SK-N-SH (cell line): ENCODE measurements around the gene TOX2. TPM values are rescaled to one million over a fixed set of nuclear protein-coding genes. Genes with fewer than 3 reads are reported as not detected.

Experiments used
- CTCF ChIA-PET: fragments of 300-600, 350-600 bp; formaldehyde crosslinking; extraction: SDS; loops from one replicate; lab custom pipeline; 2021; lab: Yijun Ruan, JAX
- POLR2A ChIA-PET: fragments of 350-600 bp; sonication (Branson Sonifier 250); formaldehyde crosslinking; extraction: SDS; loops from one replicate; lab custom pipeline; 2020; ENCODE audit warnings: antibody characterized with exemption, inconsistent platforms; lab: Yijun Ruan, JAX
- DNase-seq: peaks from one replicate; pipeline ENCODE4 v3.0.0; 2012
- H2AFZ ChIP-seq: fragments of 200-600 bp; sonication (generic); 2 replicates; pipeline ENCODE4 v1.8.1; 2016; ENCODE audit warnings: antibody characterized with exemption, mild to moderate bottlenecking, low read depth
- H3F3A ChIP-seq: fragments of 200-600 bp; sonication (generic); replicated peaks from 2 replicates; pipeline ENCODE3; 2016; ENCODE audit warnings: antibody characterized with exemption, mild to moderate bottlenecking; ENCODE audit not compliant: insufficient read depth
- H3K27ac ChIP-seq, 2 experiments: fragments of 200-500 bp in 1 of 2; fragments of 200-600 bp in 1 of 2; sonication (Bioruptor generic) in 1 of 2; sonication (generic), shearing (Covaris generic) in 1 of 2; 2 replicates each; pipeline versions ENCODE4 v1.5.1 to v1.6.1; 2014 to 2016; ENCODE audit warnings: low read depth in 2 of 2, inconsistent platforms in 1 of 2, low read length in 1 of 2, mild to moderate bottlenecking in 1 of 2, mixed read lengths in 1 of 2
- H3K27me3 ChIP-seq: fragments of 200-600 bp; sonication (generic), shearing (Covaris generic); 2 replicates; pipeline ENCODE4 v1.6.1; 2016; ENCODE audit warnings: mixed run types; ENCODE audit not compliant: insufficient read depth
- H3K36me3 ChIP-seq, 2 experiments: fragments of 200-500 bp in 1 of 2; fragments of 200-600 bp in 1 of 2; sonication (Bioruptor generic) in 1 of 2; sonication (generic) in 1 of 2; replicated peaks in 1 of 2; 2 replicates each; pipeline versions ENCODE3 to v1.5.1; 2014 to 2016; ENCODE audit warnings: low read length in 1 of 2, mild to moderate bottlenecking in 1 of 2; ENCODE audit not compliant: insufficient read depth in 2 of 2, control insufficient read depth in 1 of 2
- H3K4me1 ChIP-seq, 2 experiments: fragments of 200-500 bp in 1 of 2; fragments of 200-600 bp in 1 of 2; sonication (Bioruptor generic) in 1 of 2; sonication (generic), shearing (Covaris generic) in 1 of 2; 2 replicates each; pipeline versions ENCODE4 v1.5.1 to v1.6.1; 2014 to 2016; ENCODE audit warnings: low read depth in 1 of 2, low read length in 1 of 2, mixed run types in 1 of 2; ENCODE audit not compliant: insufficient read depth in 2 of 2, control insufficient read depth in 1 of 2
- H3K4me2 ChIP-seq: fragments of 200-600 bp; sonication (generic), shearing (Covaris generic); 2 replicates; pipeline ENCODE4 v1.6.1; 2017; ENCODE audit warnings: mixed run types
- H3K4me3 ChIP-seq, 2 experiments: fragments of 200-500 bp in 1 of 2; fragments of 200-600 bp in 1 of 2; sonication (Bioruptor generic) in 1 of 2; sonication (generic), shearing (Covaris generic) in 1 of 2; 2 replicates each; pipeline versions ENCODE4 v1.5.1 to v1.8.1; 2014 to 2016; ENCODE audit warnings: low read depth in 2 of 2, inconsistent platforms in 1 of 2, low read length in 1 of 2, mild to moderate bottlenecking in 1 of 2, mixed read lengths in 1 of 2, moderate library complexity in 1 of 2
- H3K79me2 ChIP-seq: fragments of 200-600 bp; sonication (generic); 2 replicates; pipeline ENCODE4 v1.8.1; 2017; ENCODE audit warnings: mild to moderate bottlenecking; ENCODE audit not compliant: insufficient read depth
- H3K9ac ChIP-seq: fragments of 200-600 bp; sonication (generic); 2 replicates; pipeline ENCODE4 v1.6.1; 2017; ENCODE audit warnings: mixed run types
- H3K9me2 ChIP-seq: fragments of 200-600 bp; sonication (generic); 2 replicates; pipeline ENCODE4 v1.6.1; 2017; ENCODE audit warnings: mixed run types
- H3K9me3 ChIP-seq: fragments of 200-600 bp; sonication (generic); 2 replicates; pipeline ENCODE4 v1.6.1; 2017; ENCODE audit warnings: mixed run types, mild to moderate bottlenecking, moderate library complexity
- H4K20me1 ChIP-seq: fragments of 200-600 bp; sonication (generic); 2 replicates; pipeline ENCODE4 v1.6.1; 2017; ENCODE audit warnings: mild to moderate bottlenecking, mixed run types; ENCODE audit not compliant: insufficient read depth
- ELF1 ChIP-seq: IDR thresholded peaks from 2 replicates; pipeline ENCODE4 v1.4.0; 2012
- EP300 ChIP-seq, 2 experiments: IDR thresholded peaks; 2 replicates each; pipeline versions ENCODE4 v1.4.0 to v1.6.1; 2012; ENCODE audit warnings: borderline replicate concordance in 1 of 2, low read depth in 1 of 2, low read length in 1 of 2
- EZH2phosphoT487 ChIP-seq: fragments of 200-600 bp; sonication (generic); IDR thresholded peaks from 2 replicates; pipeline ENCODE4 v1.6.1; 2017; ENCODE audit warnings: low read depth, mixed run types, mild to moderate bottlenecking, antibody characterized with exemption, moderate library complexity, borderline replicate concordance
- FOSL2 ChIP-seq: IDR thresholded peaks from 2 replicates; pipeline ENCODE4 v1.4.0; 2012; ENCODE audit warnings: low read depth, mild to moderate bottlenecking, moderate library complexity, borderline replicate concordance
- FOXM1 ChIP-seq: IDR thresholded peaks from 2 replicates; pipeline ENCODE4 v1.4.0; 2012; ENCODE audit warnings: low read depth, mild to moderate bottlenecking
- GABPA ChIP-seq: IDR thresholded peaks from 2 replicates; pipeline ENCODE4 v1.4.0; 2012; ENCODE audit warnings: low read depth, mild to moderate bottlenecking
- GATA2 ChIP-seq: sonication (generic); formaldehyde crosslinking; IDR thresholded peaks from 2 replicates; pipeline ENCODE4 v1.5.0; 2020; ENCODE audit warnings: mild to moderate bottlenecking, missing genetic modification reagents
- JUND ChIP-seq: IDR thresholded peaks from 2 replicates; pipeline ENCODE4 v1.4.0; 2012
- NFIC ChIP-seq: IDR thresholded peaks from 2 replicates; pipeline ENCODE4 v1.4.0; 2012; ENCODE audit warnings: borderline replicate concordance
- POLR2AphosphoS5 ChIP-seq: IDR thresholded peaks from 2 replicates; pipeline ENCODE4 v1.6.1; 2012; ENCODE audit warnings: low read depth, low read length
- RAD21 ChIP-seq: IDR thresholded peaks from 2 replicates; pipeline ENCODE4 v1.6.1; 2012; ENCODE audit warnings: mild to moderate bottlenecking, low read length
- RCOR1 ChIP-seq: fragments of 150-350 bp; IDR thresholded peaks from 2 replicates; pipeline ENCODE4 v1.6.1; 2017; ENCODE audit warnings: antibody characterized with exemption, low read length
- RFX5 ChIP-seq: IDR thresholded peaks from 2 replicates; pipeline ENCODE4 v1.6.1; 2012; ENCODE audit warnings: mild to moderate bottlenecking, improper control_type of control experiment, low read length
- SIN3A ChIP-seq: IDR thresholded peaks from 2 replicates; pipeline ENCODE4 v1.6.1; 2012; ENCODE audit warnings: low read depth, mild to moderate bottlenecking, low read length, moderate library complexity, borderline replicate concordance
- TAF1 ChIP-seq: IDR thresholded peaks from 2 replicates; pipeline ENCODE4 v1.6.1; 2012; ENCODE audit warnings: low read depth, mild to moderate bottlenecking, low read length, moderate library complexity, borderline replicate concordance
- TCF12 ChIP-seq: IDR thresholded peaks from 2 replicates; pipeline ENCODE4 v1.4.0; 2012
- USF2 ChIP-seq: fragments of 150-350 bp; IDR thresholded peaks from 2 replicates; pipeline ENCODE4 v1.6.1; 2017; ENCODE audit warnings: antibody characterized with exemption, low read length, low read depth, borderline replicate concordance
- YY1 ChIP-seq: IDR thresholded peaks from 2 replicates; pipeline ENCODE4 v1.4.0; 2012; ENCODE audit warnings: low read depth, mild to moderate bottlenecking
- WGBS: methylation state at CpG from one replicate; pipeline ENCODE4 v1.1.6; 2017; ENCODE audit warnings: low lambda C conversion rate; 5-methylcytosine and 5-hydroxymethylcytosine counted together
- polyA plus RNA-seq, 3 experiments: library from polyadenylated mRNA; depleted of rRNA; stranded (reverse); fragments of >200 nt; gene quantifications; 2 replicates each; pipeline ENCODE4 v1.2.3, GENCODE V29; 2012
- TF ChIP-seq, protein P1 (sequence below): IDR thresholded peaks from 2 replicates; pipeline ENCODE4 v1.4.0; 2012; ENCODE audit warnings: low read depth, borderline replicate concordance
- TF ChIP-seq, protein P2 (sequence below): IDR thresholded peaks from 2 replicates; pipeline ENCODE4; 2012
- TF ChIP-seq, protein P3 (sequence below): fragments of 200-600 bp; sonication (generic); IDR thresholded peaks from 2 replicates; pipeline ENCODE4 v1.6.1; 2017; ENCODE audit warnings: antibody characterized with exemption, mild to moderate bottlenecking, moderate library complexity

The TOX2 gene
- polyA plus RNA-seq, 1 of the 3 experiments (the other 2 are of a cell fraction) = 15.4 TPM

- TF ChIP-seq TAF1 (no peak), GATA2 (no peak), TCF12 (no peak), ELF1 (no peak), EP300 (IDR thresholded peaks at IDR 0.05; ENCODE audit: borderline replicate concordance in 1 of 2, low read depth in 1 of 2, low read length in 1 of 2) (no peak), SIN3A (no peak)
- TF ChIP-seq, protein P1, sequence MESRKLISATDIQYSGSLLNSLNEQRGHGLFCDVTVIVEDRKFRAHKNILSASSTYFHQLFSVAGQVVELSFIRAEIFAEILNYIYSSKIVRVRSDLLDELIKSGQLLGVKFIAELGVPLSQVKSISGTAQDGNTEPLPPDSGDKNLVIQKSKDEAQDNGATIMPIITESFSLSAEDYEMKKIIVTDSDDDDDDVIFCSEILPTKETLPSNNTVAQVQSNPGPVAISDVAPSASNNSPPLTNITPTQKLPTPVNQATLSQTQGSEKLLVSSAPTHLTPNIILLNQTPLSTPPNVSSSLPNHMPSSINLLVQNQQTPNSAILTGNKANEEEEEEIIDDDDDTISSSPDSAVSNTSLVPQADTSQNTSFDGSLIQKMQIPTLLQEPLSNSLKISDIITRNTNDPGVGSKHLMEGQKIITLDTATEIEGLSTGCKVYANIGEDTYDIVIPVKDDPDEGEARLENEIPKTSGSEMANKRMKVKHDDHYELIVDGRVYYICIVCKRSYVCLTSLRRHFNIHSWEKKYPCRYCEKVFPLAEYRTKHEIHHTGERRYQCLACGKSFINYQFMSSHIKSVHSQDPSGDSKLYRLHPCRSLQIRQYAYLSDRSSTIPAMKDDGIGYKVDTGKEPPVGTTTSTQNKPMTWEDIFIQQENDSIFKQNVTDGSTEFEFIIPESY = no peak
These were observed 9.3 kb downstream of the TOX2 start (continued) for GRCh38 chr20:43923917-43924316.

GRCh38 chr20:43925215-43925614, 10.6 kb downstream of the TOX2 start:
- Histone ChIP-seq H2AFZ (no peak overlapping the region), H3K27me3 (no peaks in the 10 kb centered on the region), H3K79me2 (peaks cover 12% of the 10 kb centered on the region), H3K9ac (no peak overlapping the region), H3K4me2 (peak overlapping the region; percentile 57; the same call in 1 of the 2 replicates), H3K9me3 (no peaks in the 10 kb centered on the region), H3K36me3 (no peaks in the 10 kb centered on the region), H3K27ac (no peak overlapping the region; a peak in 1 of 4 replicates), H3K4me1 (peaks cover 25 to 50% of the 10 kb centered on the region in 2 experiments; a peak in 3 of 4 replicates), H4K20me1 (no peaks in the 10 kb centered on the region), H3F3A (no peaks in the 10 kb centered on the region), H3K9me2 (no peaks in the 10 kb centered on the region), H3K4me3 (no peak overlapping the region)
- DNase-seq = no peak
- WGBS = 79% methylated on average over 8 of the region's 10 CpGs
- POLR2A ChIA-PET = interaction anchor here (1.0 kb wide), 1 partner anchor 9 kb away, joined by 4 read pairs; no protein-coding TSS in a partner anchor
- TF ChIP-seq NFIC (no peak), RCOR1 (no peak), GABPA (no peak), RAD21 (no peak), TAF1 (no peak), EZH2phosphoT487 (no peak), FOXM1 (no peak), RFX5 (no peak), ELF1 (no peak), USF2 (no peak), JUND (no peak), POLR2AphosphoS5 (no peak), YY1 (no peak), FOSL2 (no peak), SIN3A (no peak), TCF12 (no peak)
- TF ChIP-seq, protein P2, sequence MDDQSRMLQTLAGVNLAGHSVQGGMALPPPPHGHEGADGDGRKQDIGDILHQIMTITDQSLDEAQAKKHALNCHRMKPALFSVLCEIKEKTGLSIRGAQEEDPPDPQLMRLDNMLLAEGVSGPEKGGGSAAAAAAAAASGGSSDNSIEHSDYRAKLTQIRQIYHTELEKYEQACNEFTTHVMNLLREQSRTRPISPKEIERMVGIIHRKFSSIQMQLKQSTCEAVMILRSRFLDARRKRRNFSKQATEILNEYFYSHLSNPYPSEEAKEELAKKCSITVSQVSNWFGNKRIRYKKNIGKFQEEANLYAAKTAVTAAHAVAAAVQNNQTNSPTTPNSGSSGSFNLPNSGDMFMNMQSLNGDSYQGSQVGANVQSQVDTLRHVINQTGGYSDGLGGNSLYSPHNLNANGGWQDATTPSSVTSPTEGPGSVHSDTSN = no peak
- TF ChIP-seq, protein P3, sequence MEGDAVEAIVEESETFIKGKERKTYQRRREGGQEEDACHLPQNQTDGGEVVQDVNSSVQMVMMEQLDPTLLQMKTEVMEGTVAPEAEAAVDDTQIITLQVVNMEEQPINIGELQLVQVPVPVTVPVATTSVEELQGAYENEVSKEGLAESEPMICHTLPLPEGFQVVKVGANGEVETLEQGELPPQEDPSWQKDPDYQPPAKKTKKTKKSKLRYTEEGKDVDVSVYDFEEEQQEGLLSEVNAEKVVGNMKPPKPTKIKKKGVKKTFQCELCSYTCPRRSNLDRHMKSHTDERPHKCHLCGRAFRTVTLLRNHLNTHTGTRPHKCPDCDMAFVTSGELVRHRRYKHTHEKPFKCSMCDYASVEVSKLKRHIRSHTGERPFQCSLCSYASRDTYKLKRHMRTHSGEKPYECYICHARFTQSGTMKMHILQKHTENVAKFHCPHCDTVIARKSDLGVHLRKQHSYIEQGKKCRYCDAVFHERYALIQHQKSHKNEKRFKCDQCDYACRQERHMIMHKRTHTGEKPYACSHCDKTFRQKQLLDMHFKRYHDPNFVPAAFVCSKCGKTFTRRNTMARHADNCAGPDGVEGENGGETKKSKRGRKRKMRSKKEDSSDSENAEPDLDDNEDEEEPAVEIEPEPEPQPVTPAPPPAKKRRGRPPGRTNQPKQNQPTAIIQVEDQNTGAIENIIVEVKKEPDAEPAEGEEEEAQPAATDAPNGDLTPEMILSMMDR = no peak
- CTCF ChIA-PET = interaction anchor here (1.0 to 1.9 kb wide), 7 partner anchors 8 to 149 kb away, joined by 3 to 6 read pairs (median 3); no protein-coding TSS in a partner anchor
